H1 (cell line): ENCODE data around the gene SIX6.

Source experiments
- NANOG ChIP-seq: IDR thresholded peaks from 2 replicates; pipeline ENCODE4 v1.6.1; 2011; ENCODE audit warnings: low read length, low read depth, mild to moderate bottlenecking, inconsistent platforms; ENCODE audit not compliant: insufficient read depth, poor library complexity, severe bottlenecking
- NRF1 ChIP-seq: IDR thresholded peaks from 2 replicates; pipeline ENCODE4 v1.6.1; 2011; ENCODE audit warnings: mild to moderate bottlenecking, low read depth, low read length, improper control_type of control experiment
- RFX5 ChIP-seq: IDR thresholded peaks from 2 replicates; pipeline ENCODE4 v1.6.1; 2011; ENCODE audit warnings: low read depth, low read length, improper control_type of control experiment, borderline replicate concordance
- SAP30 ChIP-seq: fragments of 300-600 bp; sonication (generic); IDR thresholded peaks from 2 replicates; pipeline ENCODE4 v1.7.1; 2012; ENCODE audit warnings: low read length, moderate library complexity, mild to moderate bottlenecking, inconsistent platforms; ENCODE audit not compliant: insufficient read depth, insufficient replicate concordance
- SIN3A ChIP-seq, 2 experiments: IDR thresholded peaks in 1 of 2; conservative IDR thresholded peaks in 1 of 2; 2 replicates each; pipeline ENCODE4 v1.6.1; 2011 to 2012; ENCODE audit warnings: low read length in 2 of 2, improper control_type of control experiment in 1 of 2, low read depth in 1 of 2, mild to moderate bottlenecking in 1 of 2
- SRF ChIP-seq: IDR thresholded peaks from 2 replicates; pipeline ENCODE4 v1.6.1; 2011; ENCODE audit warnings: mild to moderate bottlenecking, low read depth, low read length, moderate library complexity
- ZNF274 ChIP-seq: IDR thresholded peaks from 2 replicates; pipeline ENCODE4 v1.7.0; 2012; ENCODE audit warnings: low read length, borderline replicate concordance; ENCODE audit errors: extremely low read depth
- TF ChIP-seq, protein P1 (sequence below), 3 experiments: IDR thresholded peaks; 1 replicate in 2 of 3; 2 replicates in 1 of 3; pipeline versions ENCODE4 v1.5.1 to v1.6.1; 2011; ENCODE audit warnings: low read length in 3 of 3, mild to moderate bottlenecking in 3 of 3, inconsistent platforms in 2 of 3, low read depth in 1 of 3, moderate library complexity in 1 of 3; ENCODE audit not compliant: insufficient read depth in 1 of 3; ENCODE audit errors: control extremely low read depth in 1 of 3

DNA sequence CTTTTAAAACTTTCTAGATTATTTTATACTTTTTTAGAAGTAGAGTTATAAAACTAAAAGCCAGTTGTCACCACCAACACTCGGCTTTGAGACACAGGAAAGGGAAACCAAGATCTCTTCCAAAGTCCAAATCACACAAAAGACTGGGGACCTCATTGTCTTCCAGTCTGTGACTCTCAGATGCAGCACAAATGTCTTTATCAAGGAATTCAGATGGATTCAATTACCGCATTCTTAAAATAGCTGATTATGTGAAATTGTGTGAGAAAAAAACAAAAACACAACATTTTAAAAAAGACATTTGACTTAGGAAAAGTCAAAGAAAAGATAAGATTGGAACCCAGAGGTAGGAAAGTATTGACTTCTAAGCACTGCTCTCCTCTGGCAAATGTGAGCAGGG, 3.5 kb upstream of the SIX6 start:
- TF ChIP-seq ZNF274 = no peak
- TF ChIP-seq SIN3A (conservative IDR thresholded peaks at IDR 0.05 in 1 of 2, IDR thresholded peaks at IDR 0.05 in 1 of 2; ENCODE audit: low read depth in 1 of 2, low read length in 2 of 2) = no peak
- TF ChIP-seq SAP30 = no peak
- TF ChIP-seq NANOG = no peak
- TF ChIP-seq, protein P1, sequence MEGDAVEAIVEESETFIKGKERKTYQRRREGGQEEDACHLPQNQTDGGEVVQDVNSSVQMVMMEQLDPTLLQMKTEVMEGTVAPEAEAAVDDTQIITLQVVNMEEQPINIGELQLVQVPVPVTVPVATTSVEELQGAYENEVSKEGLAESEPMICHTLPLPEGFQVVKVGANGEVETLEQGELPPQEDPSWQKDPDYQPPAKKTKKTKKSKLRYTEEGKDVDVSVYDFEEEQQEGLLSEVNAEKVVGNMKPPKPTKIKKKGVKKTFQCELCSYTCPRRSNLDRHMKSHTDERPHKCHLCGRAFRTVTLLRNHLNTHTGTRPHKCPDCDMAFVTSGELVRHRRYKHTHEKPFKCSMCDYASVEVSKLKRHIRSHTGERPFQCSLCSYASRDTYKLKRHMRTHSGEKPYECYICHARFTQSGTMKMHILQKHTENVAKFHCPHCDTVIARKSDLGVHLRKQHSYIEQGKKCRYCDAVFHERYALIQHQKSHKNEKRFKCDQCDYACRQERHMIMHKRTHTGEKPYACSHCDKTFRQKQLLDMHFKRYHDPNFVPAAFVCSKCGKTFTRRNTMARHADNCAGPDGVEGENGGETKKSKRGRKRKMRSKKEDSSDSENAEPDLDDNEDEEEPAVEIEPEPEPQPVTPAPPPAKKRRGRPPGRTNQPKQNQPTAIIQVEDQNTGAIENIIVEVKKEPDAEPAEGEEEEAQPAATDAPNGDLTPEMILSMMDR (IDR thresholded peaks at IDR 0.05; ENCODE audit: control extremely low read depth in 1 of 3, insufficient read depth in 1 of 3, low read depth in 1 of 3, low read length in 3 of 3) = no peak
- no peak for TF ChIP-seq NRF1
- no peak for TF ChIP-seq RFX5
- no peak for TF ChIP-seq SRF
